KMS-11 (cell line): Measurements from ENCODE around the gene COQ9.
"Not testable (repeated sequence)": the region's sequence is repeated elsewhere in the genome, so short reads cannot be mapped to it uniquely, and the experiment has no call there.

Experiments used
- H2AFZ ChIP-seq: fragments of 200-600 bp; sonication (generic); 2 replicates; pipeline ENCODE4 v1.6.1; 2016; ENCODE audit warnings: antibody characterized with exemption, mixed run types, low read depth
- H3K27ac ChIP-seq: fragments of 200-600 bp; sonication (generic); 2 replicates; pipeline ENCODE4 v1.6.1; 2016; ENCODE audit warnings: mild to moderate bottlenecking, mixed run types
- H3K27me3 ChIP-seq: fragments of 200-600 bp; sonication (generic); 2 replicates; pipeline ENCODE4 v1.6.1; 2017; ENCODE audit warnings: mild to moderate bottlenecking, low read depth, mixed run types, moderate library complexity; ENCODE audit not compliant: insufficient read depth
- H3K36me3 ChIP-seq: fragments of 200-600 bp; sonication (generic); 2 replicates; pipeline ENCODE4 v1.6.1; 2017; ENCODE audit warnings: mild to moderate bottlenecking, mixed run types; ENCODE audit not compliant: insufficient read depth
- H3K4me1 ChIP-seq: fragments of 200-600 bp; sonication (generic); 2 replicates; pipeline ENCODE4 v1.6.1; 2016; ENCODE audit warnings: mild to moderate bottlenecking, low read depth, mixed run types; ENCODE audit not compliant: poor library complexity, severe bottlenecking
- H3K4me2 ChIP-seq: fragments of 200-600 bp; sonication (generic); 2 replicates; pipeline ENCODE4 v1.7.0; 2016; ENCODE audit warnings: mild to moderate bottlenecking, mixed run types
- H3K4me3 ChIP-seq: fragments of 200-600 bp; sonication (generic); IDR thresholded peaks from 2 replicates; pipeline ENCODE4 v1.6.1; 2017; ENCODE audit warnings: low read depth, low read length, mixed read lengths; ENCODE audit not compliant: insufficient read depth
- H3K79me2 ChIP-seq: fragments of 200-600 bp; sonication (generic); 2 replicates; pipeline ENCODE4 v1.6.1; 2016; ENCODE audit warnings: low read depth, mixed run types; ENCODE audit not compliant: insufficient read depth
- H3K9ac ChIP-seq: fragments of 200-600 bp; sonication (generic); 2 replicates; pipeline ENCODE4 v1.6.1; 2016; ENCODE audit warnings: mild to moderate bottlenecking, mixed run types
- H4K20me1 ChIP-seq: fragments of 200-600 bp; sonication (generic); 2 replicates; pipeline ENCODE4 v1.6.1; 2016; ENCODE audit warnings: mild to moderate bottlenecking, mixed run types; ENCODE audit not compliant: insufficient read depth
- CTCF ChIP-seq: fragments of 200-600 bp; sonication (generic); conservative IDR thresholded peaks from 2 replicates; pipeline ENCODE4 v1.6.1; 2017; ENCODE audit warnings: low read depth, mild to moderate bottlenecking, antibody characterized with exemption, low read length, moderate library complexity, mixed read lengths

The COQ9 gene

DNA sequence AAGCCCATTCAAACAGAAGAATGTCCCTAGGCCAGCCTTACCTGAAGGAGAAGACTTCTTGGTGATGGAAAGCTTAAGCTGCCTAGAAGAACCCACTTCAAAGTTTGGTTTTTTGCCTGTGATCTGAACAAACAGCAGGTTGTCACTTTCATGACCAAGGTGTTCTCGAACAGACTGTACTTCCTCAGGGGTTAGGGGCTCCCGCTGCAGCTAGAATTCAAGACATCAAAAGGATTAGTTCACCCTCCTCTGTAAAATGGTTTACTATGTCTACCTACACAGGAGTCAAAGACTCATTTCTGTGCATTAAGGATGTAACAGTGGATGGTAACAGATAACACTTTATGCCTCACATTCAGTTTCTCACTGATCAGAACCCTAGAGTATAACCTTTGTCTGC, 13.3 kb upstream of the COQ9 start:
- Histone ChIP-seq H3K27me3 (no peaks in the 10 kb centered on the region), H3K4me1 (no peaks in the 10 kb centered on the region), H3K79me2 (no peaks in the 10 kb centered on the region), H2AFZ (no peak overlapping the region), H3K4me2 (no peak overlapping the region), H4K20me1 (no peaks in the 10 kb centered on the region), H3K4me3 (no peak overlapping the region), H3K36me3 (peaks cover 12% of the 10 kb centered on the region; the same call in 1 of the 2 replicates), H3K9ac (no peak overlapping the region), H3K27ac (no peak overlapping the region)
- no peak for TF ChIP-seq CTCF

DNA sequence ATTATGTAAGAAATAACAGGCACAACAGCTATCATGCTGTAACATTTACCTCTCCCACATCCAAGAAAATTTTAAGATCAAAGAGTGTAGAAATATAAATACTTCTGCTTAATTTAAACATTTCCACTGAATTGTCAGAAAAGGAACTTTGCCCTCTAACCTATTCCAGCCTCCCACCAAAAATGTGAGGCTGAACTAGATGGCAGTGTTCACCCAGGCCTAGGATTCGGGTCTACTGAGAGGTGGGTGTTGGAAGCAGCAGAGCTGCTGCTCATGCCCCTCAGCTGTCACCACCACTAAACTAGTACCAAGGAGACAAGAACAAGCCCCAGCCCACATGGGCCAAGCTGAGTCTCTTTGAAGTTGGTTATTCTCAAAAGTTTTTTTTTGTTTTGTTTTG, 11.4 kb upstream of the COQ9 start:
- H3K4me3 ChIP-seq: no peak overlapping the region
- no peaks in the 10 kb centered on the region for H3K27me3 ChIP-seq
- H3K4me1 ChIP-seq: no peaks in the 10 kb centered on the region
- H3K79me2 ChIP-seq: no peaks in the 10 kb centered on the region
- H3K36me3 ChIP-seq: peaks cover 14% of the 10 kb centered on the region; the same call in 1 of the 2 replicates
- no peaks in the 10 kb centered on the region for H4K20me1 ChIP-seq
- no peak overlapping the region for H3K27ac ChIP-seq
- no peak overlapping the region for H3K4me2 ChIP-seq
- no peak overlapping the region for H3K9ac ChIP-seq
- no peak overlapping the region for H2AFZ ChIP-seq
- no peak for TF ChIP-seq CTCF

DNA sequence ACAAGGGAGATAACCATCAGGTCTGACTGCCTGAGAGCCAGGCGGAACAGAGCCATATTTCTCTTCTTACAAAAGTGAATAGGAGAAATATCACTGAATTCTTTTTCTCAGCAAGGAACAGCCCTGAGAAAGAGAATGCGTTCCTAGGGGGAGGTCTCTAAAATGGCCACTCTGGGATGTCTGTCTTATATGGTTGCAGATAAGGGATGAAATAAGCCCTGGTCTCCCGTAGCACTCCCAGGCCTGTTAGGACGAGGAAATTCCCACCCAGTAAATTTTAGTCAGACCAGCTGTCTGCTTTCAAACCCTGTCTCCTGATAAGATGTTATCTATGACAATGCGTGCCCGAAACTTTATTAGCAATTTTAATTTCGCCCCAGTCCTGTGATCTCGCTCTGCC, 7.3 kb upstream of the COQ9 start:
- not testable (repeated sequence) for H3K27me3 ChIP-seq, H3K4me1 ChIP-seq, H4K20me1 ChIP-seq, H3K27ac ChIP-seq, H3K4me3 ChIP-seq, H2AFZ ChIP-seq, H3K9ac ChIP-seq, H3K4me2 ChIP-seq
- Histone ChIP-seq H3K79me2 (peaks cover 15% of the 10 kb centered on the region; the same call in 1 of the 2 replicates), H3K36me3 (peaks cover 11% of the 10 kb centered on the region; the same call in 1 of the 2 replicates)

DNA sequence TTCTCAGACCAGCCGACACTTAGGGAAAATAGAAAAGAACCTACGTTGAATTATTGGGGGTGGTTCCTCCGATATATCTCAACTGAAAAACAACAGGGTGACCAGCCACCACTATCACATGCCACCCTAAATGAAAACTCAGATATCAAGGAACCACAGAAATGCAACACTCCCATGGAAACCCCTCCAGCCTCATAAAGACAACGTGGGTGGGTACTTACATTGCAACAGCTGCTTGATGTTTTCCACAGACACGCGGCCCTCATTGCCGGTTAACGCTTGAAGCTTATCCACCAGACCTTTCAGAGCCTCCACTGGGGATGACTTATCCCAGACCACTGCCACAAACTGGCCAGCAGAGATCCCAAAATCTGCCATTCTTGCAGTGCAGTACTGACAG, 6.7 kb upstream of the COQ9 start:
- Histone ChIP-seq H3K36me3 (peaks cover 11% of the 10 kb centered on the region; the same call in 1 of the 2 replicates), H3K79me2 (peaks cover 20% of the 10 kb centered on the region; the same call in 1 of the 2 replicates)
- H3K27ac ChIP-seq, H3K4me1 ChIP-seq, H3K4me2 ChIP-seq, H3K4me3 ChIP-seq, H3K9ac ChIP-seq, H2AFZ ChIP-seq, H3K27me3 ChIP-seq, H4K20me1 ChIP-seq: not testable (repeated sequence)

DNA sequence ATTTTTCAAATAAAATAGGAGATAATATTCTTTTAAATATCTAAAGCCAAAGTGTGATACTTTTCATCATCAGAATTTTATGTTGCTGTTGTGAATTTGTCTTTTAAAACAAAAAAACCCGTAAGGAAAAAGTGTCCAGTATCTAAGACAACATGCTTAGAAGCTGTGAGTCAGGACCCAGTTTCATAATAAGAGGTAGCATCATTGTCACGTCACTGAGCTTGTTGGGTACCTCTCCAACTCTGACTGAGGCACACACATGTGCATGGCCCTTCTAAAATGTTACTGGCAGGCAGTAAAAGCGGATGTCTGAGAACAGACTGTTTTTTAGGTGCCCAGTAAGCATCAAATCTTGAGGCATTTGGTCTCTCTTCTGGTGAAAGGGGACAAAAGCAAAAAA, 2.6 kb upstream of the COQ9 start:
- Histone ChIP-seq H3K9ac (no peak overlapping the region), H3K27me3 (no peaks in the 10 kb centered on the region), H3K4me3 (no peak overlapping the region), H3K4me1 (peaks cover 18% of the 10 kb centered on the region), H3K4me2 (no peak overlapping the region), H3K79me2 (peaks cover 48% of the 10 kb centered on the region), H3K36me3 (no peaks in the 10 kb centered on the region; the same call in 1 of the 2 replicates), H2AFZ (no peak overlapping the region), H4K20me1 (no peaks in the 10 kb centered on the region), H3K27ac (no peak overlapping the region)
- TF ChIP-seq CTCF: no peak
